ENCODE results near the gene ELMO3.
A peak's percentile ranks its signal among the peaks of the same experiment; 100 is the strongest.

Gene ELMO3

GRCh38 chr16:67191995-67192681, 6.8 kb upstream of the ELMO3 start, which contains the start of gene E2F4 (continued):
- no peak for TF ChIP-seq ZNF433 (tag by site-specific recombination; IDR thresholded peaks at IDR 0.05; ENCODE audit: low read depth)
- TF ChIP-seq IKZF3 (tag by site-specific recombination; IDR thresholded peaks at IDR 0.05): no peak
- no peak for TF ChIP-seq SCRT1 (tag by site-specific recombination; IDR thresholded peaks at IDR 0.05; ENCODE audit: borderline replicate concordance)
- no peak for TF ChIP-seq ZNF549 (tag by site-specific recombination; IDR thresholded peaks at IDR 0.05)
- TF ChIP-seq ZNF48 (tag by site-specific recombination; IDR thresholded peaks at IDR 0.05): no peak
- no peak for TF ChIP-seq ZSCAN30 (tag by site-specific recombination; IDR thresholded peaks at IDR 0.05)
- TF ChIP-seq ZNF274 (IDR thresholded peaks at IDR 0.05; ENCODE audit: low read length): no peak
- no peak for TF ChIP-seq ZNF274 (tag by site-specific recombination; IDR thresholded peaks at IDR 0.05; ENCODE audit: borderline replicate concordance)
- TF ChIP-seq YY1 (tag by site-specific recombination; IDR thresholded peaks at IDR 0.05): peak; percentile 76
- TF ChIP-seq MZF1 (tag by site-specific recombination; IDR thresholded peaks at IDR 0.05; ENCODE audit: borderline replicate concordance): no peak
- peak; percentile 57; the same call in 1 of the 2 replicates for TF ChIP-seq KLF16 (tag by site-specific recombination; IDR thresholded peaks at IDR 0.05)
- 0 out of 2 replicates have a peak, but pooled peaks have one; percentile 12 for TF ChIP-seq SP7 (tag by site-specific recombination; IDR thresholded peaks at IDR 0.05)
- TF ChIP-seq PRDM1 (tag by site-specific recombination; IDR thresholded peaks at IDR 0.05): no peak
- TF ChIP-seq ZNF239 (tag by site-specific recombination; IDR thresholded peaks at IDR 0.05): no peak
- TF ChIP-seq ZNF133 (tag by site-specific recombination; IDR thresholded peaks at IDR 0.05): no peak
- TF ChIP-seq GLIS2 (tag by site-specific recombination; IDR thresholded peaks at IDR 0.05): no peak
- TF ChIP-seq ZNF335 (tag by site-specific recombination; conservative IDR thresholded peaks at IDR 0.05): peak; percentile 91
- peak; percentile 81 for TF ChIP-seq SP2 (tag by site-specific recombination; IDR thresholded peaks at IDR 0.05)
- TF ChIP-seq MEIS1 (CRISPR knock-in tag; IDR thresholded peaks at IDR 0.05; ENCODE audit: borderline replicate concordance): no peak
- TF ChIP-seq ZNF16 (tag by site-specific recombination; IDR thresholded peaks at IDR 0.05; ENCODE audit: low read depth): no peak
- no peak for TF ChIP-seq ZNF639 (tag by site-specific recombination; IDR thresholded peaks at IDR 0.05)
- 0 out of 2 replicates have a peak, but pooled peaks have one; percentile 74 for TF ChIP-seq PBX3 (CRISPR knock-in tag; IDR thresholded peaks at IDR 0.05)
- TF ChIP-seq KLF9 (tag by site-specific recombination; IDR thresholded peaks at IDR 0.05; ENCODE audit: low read depth): no peak
- TF ChIP-seq ZNF501 (tag by site-specific recombination; IDR thresholded peaks at IDR 0.05): no peak
- TF ChIP-seq ZFHX2 (tag by site-specific recombination; conservative IDR thresholded peaks at IDR 0.05): peak; percentile 23; the same call in 1 of the 2 replicates
- no peak for TF ChIP-seq HIC1 (tag by site-specific recombination; IDR thresholded peaks at IDR 0.05)
- peak; percentile 44; the same call in 1 of the 2 replicates for TF ChIP-seq ZBTB21 (tag by site-specific recombination; IDR thresholded peaks at IDR 0.05)
- TF ChIP-seq ZNF2 (tag by site-specific recombination; IDR thresholded peaks at IDR 0.05): no peak
- TF ChIP-seq ZNF37A (tag by site-specific recombination; IDR thresholded peaks at IDR 0.05): no peak
- no peak for TF ChIP-seq ATF2 (tag by site-specific recombination; IDR thresholded peaks at IDR 0.05; ENCODE audit: low read depth)
- TF ChIP-seq ZNF571 (tag by site-specific recombination; IDR thresholded peaks at IDR 0.05): no peak
- no peak for TF ChIP-seq SALL2 (tag by site-specific recombination; IDR thresholded peaks at IDR 0.05; ENCODE audit: borderline replicate concordance)
- no peak for TF ChIP-seq ZBTB26 (tag by site-specific recombination; optimal IDR thresholded peaks at IDR 0.05)
